Caki2 (cell line): Measurements from ENCODE around the gene USP32. TPM values are rescaled to one million over a fixed set of nuclear protein-coding genes. Genes with fewer than 3 reads are reported as not detected.

Source experiments
- DNase-seq: peaks from one replicate; pipeline ENCODE4 v3.0.0-alpha.2; 2015; ENCODE audit warnings: low read depth
- in situ Hi-C: cut with HindIII; loops from 2 replicates; pipeline ENCODE4 v1.10.0; 2016; ENCODE audit warnings: low sequenced_read_pairs, low pct_unique_long_range_greater_than_20kb, mixed read lengths
- total RNA-seq: library from RNA; depleted of rRNA; stranded (reverse); fragments of >200 nt; shearing (Covaris generic); gene quantifications from 2 replicates; pipeline ENCODE4 v1.2.3, GENCODE V29; 2014; ENCODE audit warnings: low replicate concordance

USP32 gene
- total RNA-seq, 1 experiment from 2014 or later = 17.2 TPM

- no peak for DNase-seq
- in situ Hi-C loops = no loop called here
Observed at GRCh38 chr17:60416368-60416925, 24.5 kb upstream of the USP32 start.

GRCh38 chr17:60415146-60415545, 23.2 kb upstream of the USP32 start:
- no peak for DNase-seq
- in situ Hi-C loops = no loop called here

- in situ Hi-C loops = no loop called here
- no peak for DNase-seq
Observed at GRCh38 chr17:60412701-60413100, 20.8 kb upstream of the USP32 start.

GRCh38 chr17:60410001-60410400, 18.1 kb upstream of the USP32 start:
- no peak for DNase-seq
- in situ Hi-C loops = no loop called here

DNA sequence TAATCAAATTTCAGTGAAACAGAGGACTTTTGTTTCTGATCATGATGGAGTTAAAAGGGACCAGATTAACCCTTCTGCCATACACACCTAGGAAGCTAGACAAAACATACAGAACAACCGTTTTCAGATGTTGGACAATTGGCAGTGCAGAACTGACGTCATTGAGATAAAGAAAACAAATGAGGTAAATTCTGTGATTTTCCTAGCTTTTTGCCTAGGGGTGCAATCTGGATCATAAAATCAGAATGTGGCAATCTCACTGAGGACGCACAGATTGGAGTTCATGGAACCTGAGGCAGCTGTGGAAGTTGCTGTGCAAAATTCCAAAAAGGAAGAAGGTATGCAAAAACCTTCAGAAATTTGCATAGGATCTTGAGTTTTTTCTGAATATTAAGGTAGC, 15.0 kb upstream of the USP32 start:
- no peak for DNase-seq
- in situ Hi-C loops = no loop called here

- in situ Hi-C loops = no loop called here
- DNase-seq = no peak
Observed at GRCh38 chr17:60403962-60404361, 12.0 kb upstream of the USP32 start.

DNA sequence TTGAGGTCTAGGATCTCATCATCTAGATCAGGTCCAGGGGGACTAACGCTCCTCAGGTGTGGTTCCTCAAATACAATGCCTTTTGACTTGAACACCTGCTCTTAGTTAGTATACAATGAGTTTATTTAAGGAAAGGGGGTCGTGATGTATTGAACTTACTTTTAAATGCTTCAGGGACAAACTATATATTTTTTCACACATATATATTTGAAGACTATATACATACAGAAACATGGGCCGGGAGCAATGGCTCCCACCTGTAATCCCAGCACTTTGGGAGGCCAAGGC, 11.5 kb upstream of the USP32 start:
- in situ Hi-C loops = no loop called here
- DNase-seq = no peak

- no peak for DNase-seq
- in situ Hi-C loops = no loop called here
Observed at GRCh38 chr17:60401819-60402218, 9.9 kb upstream of the USP32 start.

- in situ Hi-C loops = no loop called here
- no peak for DNase-seq
Observed at GRCh38 chr17:60398227-60398959, 6.5 kb upstream of the USP32 start.

DNA sequence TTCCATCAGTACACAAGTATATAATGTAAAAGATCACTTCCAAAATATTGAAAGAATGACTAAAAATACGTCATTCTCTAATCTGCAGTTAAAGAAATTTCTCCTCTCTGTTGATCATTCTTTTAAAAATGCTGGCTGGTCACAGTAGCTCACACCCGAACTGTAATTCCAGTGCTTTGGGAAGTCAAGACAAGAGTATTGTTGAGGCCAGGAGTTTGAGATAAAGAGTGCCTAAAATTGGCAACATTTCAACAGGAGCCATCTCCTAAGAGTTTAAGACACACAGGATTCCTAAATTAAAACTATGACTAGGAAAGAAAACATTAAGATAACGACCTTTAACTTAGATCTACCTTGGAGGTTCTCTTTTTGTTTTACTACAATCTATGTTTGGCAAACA, 4.5 kb upstream of the USP32 start:
- in situ Hi-C loops = no loop called here
- DNase-seq = no peak

DNA sequence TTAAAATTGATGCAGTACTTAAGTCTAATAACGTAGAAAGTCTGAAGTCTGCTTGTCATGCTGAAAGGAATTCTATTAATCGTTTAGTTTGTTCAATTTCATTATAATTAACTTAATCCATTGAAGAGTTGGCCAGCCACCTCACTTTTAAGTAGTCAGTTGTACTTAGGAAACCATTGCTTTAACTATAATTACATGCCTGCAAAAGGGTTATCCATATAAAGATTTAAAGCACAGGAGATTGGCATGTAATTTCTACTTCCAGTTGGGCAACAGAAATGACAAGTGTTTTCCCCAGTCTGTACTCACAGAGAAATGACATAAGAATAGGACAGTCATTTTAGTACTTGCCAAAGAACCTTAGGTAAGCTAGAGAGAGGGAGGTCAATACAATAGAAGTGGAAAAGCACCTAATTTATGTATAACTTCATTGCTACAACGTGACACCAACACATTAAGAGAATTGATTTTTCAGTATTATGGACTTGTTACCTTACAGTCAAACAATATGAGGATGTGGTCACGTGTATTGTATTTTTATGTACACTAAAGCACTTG, 3.7 kb upstream of the USP32 start:
- no peak for DNase-seq
- in situ Hi-C loops = no loop called here

DNA sequence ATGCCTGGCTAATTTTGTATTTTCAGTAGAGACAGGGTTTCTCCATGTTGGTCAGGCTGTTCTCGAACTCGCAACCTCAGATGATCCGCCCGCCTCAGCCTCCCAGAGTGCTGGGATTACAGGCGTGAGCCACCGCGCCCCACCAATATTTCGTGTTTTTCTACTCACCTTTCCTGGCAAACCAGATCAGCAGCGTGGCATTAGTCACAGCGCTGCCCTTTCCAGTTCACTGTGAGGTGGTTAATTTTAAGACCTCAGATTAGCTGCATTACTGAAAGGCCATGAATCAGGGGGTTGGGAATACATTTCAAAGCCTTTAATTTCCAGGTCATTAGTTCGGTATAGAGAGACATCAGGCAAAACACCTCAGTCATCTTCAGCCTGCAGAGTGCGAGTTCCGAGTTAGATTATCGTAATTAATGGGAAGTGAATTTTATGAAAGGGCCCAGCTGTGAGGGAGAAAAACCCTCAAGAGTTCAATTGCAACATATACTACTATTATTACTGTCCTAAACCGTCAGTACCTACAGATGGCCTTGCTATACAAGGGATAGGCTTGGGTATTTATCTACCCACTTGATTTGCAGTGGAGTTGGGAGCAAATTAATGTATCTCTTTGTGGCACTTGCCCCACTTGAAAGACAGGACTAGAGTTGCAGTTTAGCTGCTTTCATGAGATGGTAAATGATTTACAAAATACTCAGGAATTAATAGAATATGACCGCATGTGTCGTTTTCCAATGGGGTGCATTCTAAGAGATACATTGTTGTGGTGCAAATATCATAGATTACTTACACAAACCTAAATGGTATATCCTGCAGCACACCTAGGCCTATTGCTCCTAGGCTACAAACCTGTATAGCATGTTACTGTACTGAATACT, 2.1 kb upstream of the USP32 start:
- in situ Hi-C loops = no loop called here
- DNase-seq = peak; percentile 86

DNA sequence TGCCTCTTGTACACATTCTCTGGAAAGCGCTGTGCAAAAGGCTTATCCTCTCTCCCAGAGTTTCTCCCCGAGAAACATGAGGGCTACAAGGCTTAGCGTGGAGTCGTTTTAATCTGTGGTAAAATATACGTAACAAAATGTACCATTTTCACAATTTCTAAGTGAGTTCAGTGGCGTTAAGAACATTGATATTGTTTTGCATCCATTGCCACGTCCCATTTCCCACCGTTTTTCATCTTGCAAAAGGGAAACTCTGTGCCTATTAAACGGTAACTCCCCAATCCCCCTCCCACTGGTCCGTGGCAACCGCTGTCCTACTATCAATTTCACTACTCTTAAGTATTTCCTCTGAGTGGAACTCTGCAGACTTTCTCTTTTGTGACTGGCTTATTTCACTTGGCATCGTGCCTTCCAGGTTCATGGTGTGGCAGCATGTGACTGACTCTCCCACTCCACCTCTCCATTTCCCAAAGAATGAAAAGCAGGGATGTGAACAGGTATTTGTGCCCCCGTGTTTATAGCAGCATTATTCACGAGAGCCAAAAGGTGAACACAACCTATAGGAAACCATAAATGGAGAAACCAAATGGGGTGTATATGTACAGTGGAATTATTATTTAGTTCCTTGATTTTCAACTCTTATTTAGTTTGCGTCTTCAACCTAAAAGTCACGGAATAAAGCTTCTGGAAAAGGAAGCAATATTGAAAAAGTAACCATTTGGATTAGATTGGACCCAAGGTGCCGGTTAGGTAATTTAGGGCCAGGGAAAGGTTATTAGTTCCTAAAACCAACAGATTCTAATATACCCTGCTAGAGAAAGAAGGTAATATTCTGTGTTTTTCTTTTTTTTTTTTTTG, 1.1 kb upstream of the USP32 start:
- peak; percentile 78 for DNase-seq
- in situ Hi-C loops = no loop called here

GRCh38 chr17:60391471-60392041, 377 bp downstream of the USP32 start:
- no peak for DNase-seq
- in situ Hi-C loops = no loop called here

GRCh38 chr17:60390925-60391470, 935 bp downstream of the USP32 start:
- peak; percentile 37 for DNase-seq
- in situ Hi-C loops = no loop called here

DNA sequence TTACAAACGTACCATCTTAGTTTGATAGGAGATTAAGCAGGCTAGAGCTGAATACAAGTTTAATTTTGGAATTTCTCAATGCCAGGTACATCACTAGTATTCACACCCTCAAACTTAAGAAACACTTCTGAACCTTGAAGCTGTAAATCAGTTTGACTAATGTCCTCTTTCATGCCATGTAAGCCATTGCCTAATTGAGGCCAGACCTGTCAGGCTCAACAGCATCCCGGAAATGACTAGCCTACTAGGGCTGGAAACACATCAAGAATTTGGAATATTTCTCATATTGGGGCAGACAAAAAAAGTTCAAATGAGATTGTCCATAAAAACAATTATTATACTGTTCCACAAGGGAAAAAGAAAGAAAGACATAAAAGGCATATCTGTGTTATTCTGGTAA, 1.7 kb downstream of the USP32 start:
- in situ Hi-C loops = no loop called here
- no peak for DNase-seq

DNA sequence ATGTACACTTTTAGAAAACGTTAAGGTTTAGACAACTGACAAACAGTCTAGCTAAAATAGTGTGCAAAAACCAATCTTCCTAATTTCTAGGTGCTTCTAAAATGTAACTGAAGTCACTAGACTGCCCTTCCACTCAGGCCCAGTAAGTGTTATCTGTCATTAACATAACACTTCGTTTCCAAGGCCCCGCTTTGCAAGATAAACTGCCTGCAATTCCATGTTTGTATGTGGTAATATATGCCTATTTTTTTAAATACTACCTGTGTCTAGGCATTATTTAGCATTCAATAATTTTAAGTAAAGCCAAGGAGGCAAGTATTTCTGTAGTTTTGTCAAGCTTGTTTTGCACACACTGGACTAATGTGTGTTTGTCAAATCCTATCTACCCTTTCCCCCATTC, 3.2 kb downstream of the USP32 start:
- no peak for DNase-seq
- in situ Hi-C loops = no loop called here

DNA sequence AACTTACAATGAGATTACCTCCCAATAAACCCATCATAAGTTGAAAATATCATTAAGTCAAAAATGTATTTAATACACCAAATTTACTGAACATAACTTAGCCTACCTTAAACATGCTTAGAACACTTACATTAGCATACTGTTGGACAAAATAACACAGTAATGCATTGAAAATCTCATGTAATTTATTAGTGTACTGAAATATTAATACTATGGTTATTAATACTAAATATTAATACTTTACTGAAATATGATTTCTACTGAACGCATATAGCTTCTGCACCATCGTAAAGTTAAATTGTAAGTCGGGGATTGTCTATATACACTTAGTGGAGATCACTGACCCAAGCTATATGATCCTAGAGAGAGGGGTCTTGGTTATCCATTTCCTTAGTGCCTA, 4.3 kb downstream of the USP32 start:
- no peak for DNase-seq
- in situ Hi-C loops = no loop called here
